Cardiac muscle cell (in vitro differentiated cells and primary cell): ENCODE results near the gene REPIN1. TPM values are rescaled to one million over a fixed set of nuclear protein-coding genes. Genes with fewer than 3 reads are reported as not detected.

Experiments used
- DNase-seq, 2 donors: peaks; one replicate each; pipeline versions ENCODE4 v3.0.0 to v3.0.0-alpha.2; 2010 to 2017; ENCODE audit warnings: low read depth in 1 of 2, low spot score in 1 of 2
- H3K27ac ChIP-seq: fragments of 200-600 bp; sonication (generic); 2 replicates; pipeline ENCODE4 v1.5.1; 2016
- H3K27me3 ChIP-seq: fragments of 200-600 bp; sonication (generic); 2 replicates; pipeline ENCODE4 v1.6.0; 2016; ENCODE audit warnings: control low read depth
- H3K36me3 ChIP-seq: fragments of 200-600 bp; sonication (generic); 2 replicates; pipeline ENCODE4 v1.5.1; 2016; ENCODE audit warnings: control low read depth
- H3K4me1 ChIP-seq: fragments of 200-600 bp; sonication (generic); 2 replicates; pipeline ENCODE4 v1.8.1; 2017; ENCODE audit warnings: low read depth, mild to moderate bottlenecking, mixed run types
- H3K4me3 ChIP-seq: fragments of 200-600 bp; sonication (generic); 2 replicates; pipeline ENCODE4 v1.5.1; 2016; ENCODE audit warnings: mild to moderate bottlenecking
- H3K9me3 ChIP-seq: fragments of 200-600 bp; sonication (generic); 2 replicates; pipeline ENCODE4 v1.5.1; 2017; ENCODE audit warnings: low read depth, mild to moderate bottlenecking, control low read depth
- polyA plus RNA-seq: library from polyadenylated mRNA; unstranded; fragments of >200 nt; fragmentation: Nextera tagmentation; extraction: Ambion mirVana; gene quantifications from 2 replicates; pipeline ENCODE4 v1.2.1, GENCODE V29; 2016
- total RNA-seq: library from RNA; depleted of rRNA; stranded (reverse); fragments of >200 nt; gene quantifications from 2 replicates; pipeline ENCODE4 v1.2.3, GENCODE V29; 2016
- TF ChIP-seq, protein P1 (sequence below): IDR thresholded peaks from 2 replicates; pipeline ENCODE4 v1.5.1; 2012; ENCODE audit warnings: low read depth, mild to moderate bottlenecking, low read length

REPIN1 gene
- total and polyA plus RNA-seq, 2 experiments from 2014 or later = 185 to 270 TPM

DNA sequence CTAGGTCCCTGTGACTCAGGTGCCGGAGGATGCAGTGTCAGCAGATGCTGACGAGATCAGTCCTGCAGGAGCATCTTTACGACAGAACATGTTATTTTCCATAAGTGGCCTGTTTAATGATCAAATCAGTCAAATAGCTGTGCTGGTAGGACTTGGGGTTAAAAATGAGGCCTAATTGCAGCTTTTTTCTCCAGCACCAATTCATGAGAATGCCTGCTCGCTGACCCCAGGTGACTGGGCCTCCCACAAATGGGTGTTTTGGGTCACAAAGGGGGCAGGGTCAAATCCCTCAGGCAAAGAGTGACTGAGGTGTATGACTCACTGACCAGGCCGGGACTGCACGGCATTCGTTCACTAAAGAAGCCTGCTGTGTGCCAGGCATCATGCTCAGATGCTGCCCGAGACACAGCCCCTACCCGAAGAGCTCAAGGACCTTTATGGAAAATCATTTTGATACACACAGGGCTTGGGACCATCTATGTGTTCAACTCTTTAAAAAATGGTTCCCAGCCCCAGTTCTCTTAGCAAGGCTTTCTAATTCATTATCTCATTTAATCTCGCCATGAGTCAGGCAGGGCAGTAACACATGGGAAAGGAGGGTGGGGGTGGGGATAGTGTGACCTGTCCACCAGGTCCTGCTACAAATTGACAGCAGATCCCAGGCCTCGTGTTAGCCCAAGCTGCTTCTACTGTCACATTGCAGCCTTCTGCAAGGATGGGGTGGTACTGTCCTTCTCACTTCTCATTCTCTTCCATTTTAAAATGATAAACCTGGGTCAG, 31.6 kb downstream of the REPIN1 start:
- H3K9me3 ChIP-seq = no peaks in the 10 kb centered on the region
- H3K27me3 ChIP-seq = no peaks in the 10 kb centered on the region
- DNase-seq = peak in 1 of 2 donors; percentile 24
- no peaks in the 10 kb centered on the region for H3K36me3 ChIP-seq
- peaks cover 24% of the 10 kb centered on the region for H3K4me1 ChIP-seq
- H3K4me3 ChIP-seq = no peak overlapping the region
- peak overlapping the region; percentile 83 for H3K27ac ChIP-seq
- TF ChIP-seq, protein P1, sequence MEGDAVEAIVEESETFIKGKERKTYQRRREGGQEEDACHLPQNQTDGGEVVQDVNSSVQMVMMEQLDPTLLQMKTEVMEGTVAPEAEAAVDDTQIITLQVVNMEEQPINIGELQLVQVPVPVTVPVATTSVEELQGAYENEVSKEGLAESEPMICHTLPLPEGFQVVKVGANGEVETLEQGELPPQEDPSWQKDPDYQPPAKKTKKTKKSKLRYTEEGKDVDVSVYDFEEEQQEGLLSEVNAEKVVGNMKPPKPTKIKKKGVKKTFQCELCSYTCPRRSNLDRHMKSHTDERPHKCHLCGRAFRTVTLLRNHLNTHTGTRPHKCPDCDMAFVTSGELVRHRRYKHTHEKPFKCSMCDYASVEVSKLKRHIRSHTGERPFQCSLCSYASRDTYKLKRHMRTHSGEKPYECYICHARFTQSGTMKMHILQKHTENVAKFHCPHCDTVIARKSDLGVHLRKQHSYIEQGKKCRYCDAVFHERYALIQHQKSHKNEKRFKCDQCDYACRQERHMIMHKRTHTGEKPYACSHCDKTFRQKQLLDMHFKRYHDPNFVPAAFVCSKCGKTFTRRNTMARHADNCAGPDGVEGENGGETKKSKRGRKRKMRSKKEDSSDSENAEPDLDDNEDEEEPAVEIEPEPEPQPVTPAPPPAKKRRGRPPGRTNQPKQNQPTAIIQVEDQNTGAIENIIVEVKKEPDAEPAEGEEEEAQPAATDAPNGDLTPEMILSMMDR = no peak

GRCh38 chr7:150400788-150401423, 32.3 kb downstream of the REPIN1 start:
- TF ChIP-seq, protein P1 = no peak
- no peak for DNase-seq
- Histone ChIP-seq H3K4me1 (peaks cover 24% of the 10 kb centered on the region), H3K36me3 (no peaks in the 10 kb centered on the region), H3K9me3 (no peaks in the 10 kb centered on the region), H3K27me3 (no peaks in the 10 kb centered on the region), H3K4me3 (no peak overlapping the region), H3K27ac (no peak overlapping the region)

DNA sequence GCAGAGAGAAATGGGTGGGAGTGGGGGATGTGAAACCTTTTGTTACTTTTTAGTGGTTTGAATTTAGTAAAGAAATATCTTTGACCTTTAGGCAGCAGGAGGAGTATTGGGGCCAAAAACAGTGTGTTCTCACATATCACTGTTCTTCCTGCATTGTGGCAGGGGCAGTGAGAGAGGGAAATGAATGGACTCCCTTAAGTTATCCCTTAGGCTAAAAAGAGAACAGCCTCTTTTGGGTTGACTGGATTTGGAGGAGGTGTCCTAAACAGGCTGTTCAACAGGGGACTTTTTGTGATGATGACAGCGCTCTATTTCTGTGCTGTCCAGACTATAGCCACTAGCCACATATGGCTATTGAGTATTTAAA, 32.8 kb downstream of the REPIN1 start:
- no peaks in the 10 kb centered on the region for H3K36me3 ChIP-seq
- H3K4me1 ChIP-seq = peaks cover 27% of the 10 kb centered on the region
- no peaks in the 10 kb centered on the region for H3K9me3 ChIP-seq
- no peak overlapping the region for H3K4me3 ChIP-seq
- no peak for DNase-seq
- TF ChIP-seq, protein P1 = no peak
- H3K27ac ChIP-seq = no peak overlapping the region
- no peaks in the 10 kb centered on the region for H3K27me3 ChIP-seq

GRCh38 chr7:150401861-150402631, 33.4 kb downstream of the REPIN1 start:
- Histone ChIP-seq H3K4me1 (peaks cover 27% of the 10 kb centered on the region), H3K27me3 (no peaks in the 10 kb centered on the region), H3K4me3 (no peak overlapping the region), H3K27ac (no peak overlapping the region), H3K9me3 (no peaks in the 10 kb centered on the region), H3K36me3 (no peaks in the 10 kb centered on the region)
- no peak for DNase-seq
- TF ChIP-seq, protein P1 = no peak

- H3K4me1 ChIP-seq = peaks cover 27% of the 10 kb centered on the region
- H3K4me3 ChIP-seq = no peak overlapping the region
- no peak overlapping the region for H3K27ac ChIP-seq
- no peaks in the 10 kb centered on the region for H3K27me3 ChIP-seq
- DNase-seq = no peak
- TF ChIP-seq, protein P1 = no peak
- no peaks in the 10 kb centered on the region for H3K9me3 ChIP-seq
- no peaks in the 10 kb centered on the region for H3K36me3 ChIP-seq
Measured at GRCh38 chr7:150402671-150403321, 34.2 kb downstream of the REPIN1 start.
